HEK293 (cell line): ENCODE results near the gene RTBDN.

Experiments used
- GLIS1 ChIP-seq: fragments of 450-650 bp; formaldehyde crosslinking; IDR thresholded peaks from 2 replicates; pipeline ENCODE4 v1.5.1; 2016; ENCODE audit warnings: missing biosample characterization, missing genetic modification characterization
- HOXC10 ChIP-seq: sonication (generic); formaldehyde crosslinking; IDR thresholded peaks from 2 replicates; pipeline ENCODE4 v1.8.1; 2023; ENCODE audit warnings: mild to moderate bottlenecking, missing genetic modification reagents
- HOXD13 ChIP-seq: sonication (generic); formaldehyde crosslinking; IDR thresholded peaks from 2 replicates; pipeline ENCODE4 v1.8.0; 2022; ENCODE audit warnings: missing genetic modification reagents, borderline replicate concordance
- IKZF3 ChIP-seq: fragments of 450-650 bp; IDR thresholded peaks from 2 replicates; pipeline ENCODE4 v1.5.0; 2018; ENCODE audit warnings: missing biosample characterization, mild to moderate bottlenecking, missing genetic modification characterization, moderate library complexity
- KLF10 ChIP-seq: fragments of 450-650 bp; IDR thresholded peaks from 2 replicates; pipeline ENCODE4 v1.5.1; 2018; ENCODE audit warnings: missing biosample characterization, mild to moderate bottlenecking, missing genetic modification characterization
- KLF16 ChIP-seq: fragments of 450-650 bp; formaldehyde crosslinking; IDR thresholded peaks from 2 replicates; pipeline ENCODE4 v1.5.1; 2017; ENCODE audit warnings: missing biosample characterization, missing genetic modification characterization
- SALL2 ChIP-seq: fragments of 450-650 bp; formaldehyde crosslinking; IDR thresholded peaks from 2 replicates; pipeline ENCODE4 v1.5.0; 2017; ENCODE audit warnings: missing biosample characterization, mild to moderate bottlenecking, missing genetic modification characterization, borderline replicate concordance
- YY1 ChIP-seq: fragments of 450-650 bp; formaldehyde crosslinking; IDR thresholded peaks from 2 replicates; pipeline ENCODE4 v1.5.1; 2018; ENCODE audit warnings: missing biosample characterization, missing genetic modification characterization
- ZBTB11 ChIP-seq: fragments of 450-650 bp; formaldehyde crosslinking; conservative IDR thresholded peaks from 2 replicates; pipeline ENCODE4 v1.5.1; 2016; ENCODE audit warnings: low read depth, missing biosample characterization, missing genetic modification characterization
- ZBTB7A ChIP-seq: fragments of 450-650 bp; formaldehyde crosslinking; IDR thresholded peaks from 2 replicates; pipeline ENCODE4 v1.5.1; 2016; ENCODE audit warnings: low read depth, missing biosample characterization, missing genetic modification characterization
- ZBTB8A ChIP-seq: fragments of 450-650 bp; formaldehyde crosslinking; IDR thresholded peaks from 2 replicates; pipeline ENCODE4 v1.5.1; 2016; ENCODE audit warnings: missing biosample characterization, missing genetic modification characterization
- ZNF292 ChIP-seq: fragments of 450-650 bp; formaldehyde crosslinking; IDR thresholded peaks from 2 replicates; pipeline ENCODE4 v1.5.1; 2016; ENCODE audit warnings: low read depth, missing biosample characterization, missing genetic modification characterization, borderline replicate concordance
- ZNF335 ChIP-seq: fragments of 450-650 bp; formaldehyde crosslinking; conservative IDR thresholded peaks from 2 replicates; pipeline ENCODE4 v1.5.1; 2016; ENCODE audit warnings: missing biosample characterization, missing genetic modification characterization
- ZNF341 ChIP-seq: fragments of 450-650 bp; formaldehyde crosslinking; IDR thresholded peaks from 2 replicates; pipeline ENCODE4; 2016; ENCODE audit warnings: low read depth, missing biosample characterization, missing genetic modification characterization
- ZNF660 ChIP-seq: fragments of 450-650 bp; IDR thresholded peaks from 2 replicates; pipeline ENCODE4 v1.5.1; 2018; ENCODE audit warnings: missing biosample characterization, mild to moderate bottlenecking, missing genetic modification characterization
- ZNF670 ChIP-seq: fragments of 450-650 bp; formaldehyde crosslinking; IDR thresholded peaks from 2 replicates; pipeline ENCODE4 v1.5.1; 2016; ENCODE audit warnings: missing biosample characterization, missing genetic modification characterization, low read depth
- ZNF692 ChIP-seq: fragments of 450-650 bp; formaldehyde crosslinking; IDR thresholded peaks from 2 replicates; pipeline ENCODE4 v1.5.1; 2016; ENCODE audit warnings: missing biosample characterization, missing genetic modification characterization
- ZNF747 ChIP-seq: fragments of 450-650 bp; formaldehyde crosslinking; IDR thresholded peaks from 2 replicates; pipeline ENCODE4 v1.5.1; 2016; ENCODE audit warnings: missing biosample characterization, missing genetic modification characterization
- ZNF776 ChIP-seq: fragments of 450-650 bp; formaldehyde crosslinking; IDR thresholded peaks from 2 replicates; pipeline ENCODE4 v1.5.0; 2017; ENCODE audit warnings: missing biosample characterization, missing genetic modification characterization, borderline replicate concordance
- ZSCAN30 ChIP-seq: fragments of 450-650 bp; IDR thresholded peaks from 2 replicates; pipeline ENCODE4 v1.5.1; 2018; ENCODE audit warnings: missing biosample characterization, mild to moderate bottlenecking, missing genetic modification characterization, moderate library complexity
- ZSCAN4 ChIP-seq: fragments of 450-650 bp; formaldehyde crosslinking; IDR thresholded peaks from 2 replicates; pipeline ENCODE4 v1.5.1; 2017; ENCODE audit warnings: missing biosample characterization, missing genetic modification characterization
- TF ChIP-seq, protein P1 (sequence below): fragments of 450-650 bp; formaldehyde crosslinking; IDR thresholded peaks from 2 replicates; pipeline ENCODE4 v1.5.1; 2017; ENCODE audit warnings: missing biosample characterization, missing genetic modification characterization
- TF ChIP-seq, protein P2 (sequence below): fragments of 450-650 bp; formaldehyde crosslinking; IDR thresholded peaks from 2 replicates; pipeline ENCODE4 v1.5.1; 2016; ENCODE audit warnings: missing biosample characterization, missing genetic modification characterization
- TF ChIP-seq, protein P3 (sequence below): fragments of 450-650 bp; formaldehyde crosslinking; IDR thresholded peaks from 2 replicates; pipeline ENCODE4 v1.5.1; 2017; ENCODE audit warnings: missing biosample characterization, missing genetic modification characterization
- TF ChIP-seq, protein P4 (sequence below): fragments of 450-650 bp; IDR thresholded peaks from 2 replicates; pipeline ENCODE4 v1.5.1; 2018; ENCODE audit warnings: missing biosample characterization, mild to moderate bottlenecking, missing genetic modification characterization

RTBDN gene

GRCh38 chr19:12791345-12792050 is 42.9 kb downstream of the RTBDN start, which contains the start of gene JUNB (continued):
- TF ChIP-seq ZSCAN30 (peak; percentile 77; the same call in 1 of the 2 replicates), ZNF776 (no peak), SALL2 (tag by site-specific recombination) (no peak), ZSCAN4 (tag by site-specific recombination) (no peak), HOXD13 (CRISPR knock-in tag) (0 out of 2 replicates have a peak, but pooled peaks have one; percentile 8), IKZF3 (tag by site-specific recombination) (peak; percentile 90), ZNF341 (tag by site-specific recombination) (peak; percentile 94), HOXC10 (CRISPR knock-in tag) (no peak), ZNF747 (tag by site-specific recombination) (peak; percentile 51; the same call in 1 of the 2 replicates), ZBTB8A (tag by site-specific recombination) (peak; percentile 88), ZBTB11 (tag by site-specific recombination) (peak; percentile 45; the same call in 1 of the 2 replicates), ZNF292 (tag by site-specific recombination) (no peak), GLIS1 (no peak; the same call in 1 of the 2 replicates), ZNF692 (peak; percentile 87), YY1 (tag by site-specific recombination) (0 out of 2 replicates have a peak, but pooled peaks have one; percentile 49), KLF10 (tag by site-specific recombination) (peak; percentile 97), ZNF335 (tag by site-specific recombination) (peak; percentile 96), KLF16 (tag by site-specific recombination) (peak; percentile 77), ZNF670 (no peak), ZNF660 (0 out of 2 replicates have a peak, but pooled peaks have one; percentile 85), ZBTB7A (0 out of 2 replicates have a peak, but pooled peaks have one; percentile 11)
- TF ChIP-seq, protein P1, sequence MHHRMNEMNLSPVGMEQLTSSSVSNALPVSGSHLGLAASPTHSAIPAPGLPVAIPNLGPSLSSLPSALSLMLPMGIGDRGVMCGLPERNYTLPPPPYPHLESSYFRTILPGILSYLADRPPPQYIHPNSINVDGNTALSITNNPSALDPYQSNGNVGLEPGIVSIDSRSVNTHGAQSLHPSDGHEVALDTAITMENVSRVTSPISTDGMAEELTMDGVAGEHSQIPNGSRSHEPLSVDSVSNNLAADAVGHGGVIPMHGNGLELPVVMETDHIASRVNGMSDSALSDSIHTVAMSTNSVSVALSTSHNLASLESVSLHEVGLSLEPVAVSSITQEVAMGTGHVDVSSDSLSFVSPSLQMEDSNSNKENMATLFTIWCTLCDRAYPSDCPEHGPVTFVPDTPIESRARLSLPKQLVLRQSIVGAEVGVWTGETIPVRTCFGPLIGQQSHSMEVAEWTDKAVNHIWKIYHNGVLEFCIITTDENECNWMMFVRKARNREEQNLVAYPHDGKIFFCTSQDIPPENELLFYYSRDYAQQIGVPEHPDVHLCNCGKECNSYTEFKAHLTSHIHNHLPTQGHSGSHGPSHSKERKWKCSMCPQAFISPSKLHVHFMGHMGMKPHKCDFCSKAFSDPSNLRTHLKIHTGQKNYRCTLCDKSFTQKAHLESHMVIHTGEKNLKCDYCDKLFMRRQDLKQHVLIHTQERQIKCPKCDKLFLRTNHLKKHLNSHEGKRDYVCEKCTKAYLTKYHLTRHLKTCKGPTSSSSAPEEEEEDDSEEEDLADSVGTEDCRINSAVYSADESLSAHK (tag by site-specific recombination), result peak; percentile 64
- TF ChIP-seq, protein P2, sequence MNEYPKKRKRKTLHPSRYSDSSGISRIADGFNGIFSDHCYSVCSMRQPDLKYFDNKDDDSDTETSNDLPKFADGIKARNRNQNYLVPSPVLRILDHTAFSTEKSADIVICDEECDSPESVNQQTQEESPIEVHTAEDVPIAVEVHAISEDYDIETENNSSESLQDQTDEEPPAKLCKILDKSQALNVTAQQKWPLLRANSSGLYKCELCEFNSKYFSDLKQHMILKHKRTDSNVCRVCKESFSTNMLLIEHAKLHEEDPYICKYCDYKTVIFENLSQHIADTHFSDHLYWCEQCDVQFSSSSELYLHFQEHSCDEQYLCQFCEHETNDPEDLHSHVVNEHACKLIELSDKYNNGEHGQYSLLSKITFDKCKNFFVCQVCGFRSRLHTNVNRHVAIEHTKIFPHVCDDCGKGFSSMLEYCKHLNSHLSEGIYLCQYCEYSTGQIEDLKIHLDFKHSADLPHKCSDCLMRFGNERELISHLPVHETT (tag by site-specific recombination), result 0 out of 2 replicates have a peak, but pooled peaks have one; percentile 4
- TF ChIP-seq, protein P3, sequence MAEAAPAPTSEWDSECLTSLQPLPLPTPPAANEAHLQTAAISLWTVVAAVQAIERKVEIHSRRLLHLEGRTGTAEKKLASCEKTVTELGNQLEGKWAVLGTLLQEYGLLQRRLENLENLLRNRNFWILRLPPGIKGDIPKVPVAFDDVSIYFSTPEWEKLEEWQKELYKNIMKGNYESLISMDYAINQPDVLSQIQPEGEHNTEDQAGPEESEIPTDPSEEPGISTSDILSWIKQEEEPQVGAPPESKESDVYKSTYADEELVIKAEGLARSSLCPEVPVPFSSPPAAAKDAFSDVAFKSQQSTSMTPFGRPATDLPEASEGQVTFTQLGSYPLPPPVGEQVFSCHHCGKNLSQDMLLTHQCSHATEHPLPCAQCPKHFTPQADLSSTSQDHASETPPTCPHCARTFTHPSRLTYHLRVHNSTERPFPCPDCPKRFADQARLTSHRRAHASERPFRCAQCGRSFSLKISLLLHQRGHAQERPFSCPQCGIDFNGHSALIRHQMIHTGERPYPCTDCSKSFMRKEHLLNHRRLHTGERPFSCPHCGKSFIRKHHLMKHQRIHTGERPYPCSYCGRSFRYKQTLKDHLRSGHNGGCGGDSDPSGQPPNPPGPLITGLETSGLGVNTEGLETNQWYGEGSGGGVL, result peak; percentile 50; the same call in 1 of the 2 replicates
- TF ChIP-seq, protein P4, sequence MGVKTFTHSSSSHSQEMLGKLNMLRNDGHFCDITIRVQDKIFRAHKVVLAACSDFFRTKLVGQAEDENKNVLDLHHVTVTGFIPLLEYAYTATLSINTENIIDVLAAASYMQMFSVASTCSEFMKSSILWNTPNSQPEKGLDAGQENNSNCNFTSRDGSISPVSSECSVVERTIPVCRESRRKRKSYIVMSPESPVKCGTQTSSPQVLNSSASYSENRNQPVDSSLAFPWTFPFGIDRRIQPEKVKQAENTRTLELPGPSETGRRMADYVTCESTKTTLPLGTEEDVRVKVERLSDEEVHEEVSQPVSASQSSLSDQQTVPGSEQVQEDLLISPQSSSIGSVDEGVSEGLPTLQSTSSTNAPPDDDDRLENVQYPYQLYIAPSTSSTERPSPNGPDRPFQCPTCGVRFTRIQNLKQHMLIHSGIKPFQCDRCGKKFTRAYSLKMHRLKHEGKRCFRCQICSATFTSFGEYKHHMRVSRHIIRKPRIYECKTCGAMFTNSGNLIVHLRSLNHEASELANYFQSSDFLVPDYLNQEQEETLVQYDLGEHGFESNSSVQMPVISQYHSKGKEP (tag by site-specific recombination), result no peak
